Measurements from ENCODE around the gene EFHD2.

The EFHD2 gene

DNA sequence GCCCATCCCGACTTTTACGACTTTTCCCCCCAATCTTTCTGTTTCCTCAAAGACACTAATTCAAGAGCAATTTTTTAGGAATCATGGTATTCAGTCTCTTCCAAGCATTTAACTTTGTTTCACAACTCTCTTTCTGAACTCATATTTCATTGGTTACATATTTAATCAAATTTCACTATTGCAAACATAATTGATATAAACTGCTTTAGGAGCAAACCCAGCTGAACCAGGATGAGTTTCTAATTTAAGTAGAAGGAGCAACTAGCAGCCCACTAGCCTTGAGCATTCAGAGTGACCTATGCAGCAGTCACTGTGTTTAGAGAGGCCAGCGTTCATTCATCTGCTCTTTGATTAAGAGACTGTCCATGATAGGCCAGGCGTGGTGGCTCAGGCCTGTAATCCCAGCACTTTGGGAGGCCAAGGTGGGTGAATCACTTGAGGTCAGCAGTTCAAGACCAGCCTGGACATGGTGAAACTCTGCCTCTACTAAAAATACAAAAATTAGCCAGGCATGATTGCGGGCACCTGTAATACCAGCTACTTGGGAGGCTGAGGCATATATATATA is 68.0 kb downstream of the EFHD2 start:
- Histone ChIP-seq H3K4me3 (ENCODE audit: low read depth, low read length) (no peak overlapping the region), H3K4me1 (ENCODE audit: control insufficient read depth, insufficient read depth, low read length) (no peaks in the 10 kb centered on the region), H3K27ac (ENCODE audit: extremely low read depth, low read depth, low read length) (no peak overlapping the region), H3K9me3 (ENCODE audit: control insufficient read depth, insufficient read depth, low read depth, low read length) (no peaks in the 10 kb centered on the region), H3K36me3 (ENCODE audit: control insufficient read depth in 2 of 2, insufficient read depth in 1 of 2, low read length in 2 of 2) (no peaks in the 10 kb centered on the region)
- ChIA-PET POLR2A (no interaction called here), CTCF (no interaction called here)
- no peak for TF ChIP-seq ZBTB20 (tag by site-specific recombination; IDR thresholded peaks at IDR 0.05)
- no peak for TF ChIP-seq ZNF341 (tag by site-specific recombination; IDR thresholded peaks at IDR 0.05; ENCODE audit: low read depth)
- TF ChIP-seq ZNF2 (tag by site-specific recombination; IDR thresholded peaks at IDR 0.05), result no peak
- TF ChIP-seq ZNF555 (tag by site-specific recombination; conservative IDR thresholded peaks at IDR 0.05), result no peak
- TF ChIP-seq ZNF473 (tag by site-specific recombination; IDR thresholded peaks at IDR 0.05), result no peak
- no peak for TF ChIP-seq GLIS1 (tag by site-specific recombination; IDR thresholded peaks at IDR 0.05)
- TF ChIP-seq GLI4 (tag by site-specific recombination; IDR thresholded peaks at IDR 0.05), result no peak
- TF ChIP-seq ZNF654 (tag by site-specific recombination; IDR thresholded peaks at IDR 0.05; ENCODE audit: low read depth), result no peak
- no peak for TF ChIP-seq REPIN1 (tag by site-specific recombination; IDR thresholded peaks at IDR 0.05; ENCODE audit: low read depth)
- no peak for TF ChIP-seq ZNF501 (tag by site-specific recombination; IDR thresholded peaks at IDR 0.05)
- TF ChIP-seq GLIS2 (tag by site-specific recombination; IDR thresholded peaks at IDR 0.05), result no peak
- TF ChIP-seq, protein P1, sequence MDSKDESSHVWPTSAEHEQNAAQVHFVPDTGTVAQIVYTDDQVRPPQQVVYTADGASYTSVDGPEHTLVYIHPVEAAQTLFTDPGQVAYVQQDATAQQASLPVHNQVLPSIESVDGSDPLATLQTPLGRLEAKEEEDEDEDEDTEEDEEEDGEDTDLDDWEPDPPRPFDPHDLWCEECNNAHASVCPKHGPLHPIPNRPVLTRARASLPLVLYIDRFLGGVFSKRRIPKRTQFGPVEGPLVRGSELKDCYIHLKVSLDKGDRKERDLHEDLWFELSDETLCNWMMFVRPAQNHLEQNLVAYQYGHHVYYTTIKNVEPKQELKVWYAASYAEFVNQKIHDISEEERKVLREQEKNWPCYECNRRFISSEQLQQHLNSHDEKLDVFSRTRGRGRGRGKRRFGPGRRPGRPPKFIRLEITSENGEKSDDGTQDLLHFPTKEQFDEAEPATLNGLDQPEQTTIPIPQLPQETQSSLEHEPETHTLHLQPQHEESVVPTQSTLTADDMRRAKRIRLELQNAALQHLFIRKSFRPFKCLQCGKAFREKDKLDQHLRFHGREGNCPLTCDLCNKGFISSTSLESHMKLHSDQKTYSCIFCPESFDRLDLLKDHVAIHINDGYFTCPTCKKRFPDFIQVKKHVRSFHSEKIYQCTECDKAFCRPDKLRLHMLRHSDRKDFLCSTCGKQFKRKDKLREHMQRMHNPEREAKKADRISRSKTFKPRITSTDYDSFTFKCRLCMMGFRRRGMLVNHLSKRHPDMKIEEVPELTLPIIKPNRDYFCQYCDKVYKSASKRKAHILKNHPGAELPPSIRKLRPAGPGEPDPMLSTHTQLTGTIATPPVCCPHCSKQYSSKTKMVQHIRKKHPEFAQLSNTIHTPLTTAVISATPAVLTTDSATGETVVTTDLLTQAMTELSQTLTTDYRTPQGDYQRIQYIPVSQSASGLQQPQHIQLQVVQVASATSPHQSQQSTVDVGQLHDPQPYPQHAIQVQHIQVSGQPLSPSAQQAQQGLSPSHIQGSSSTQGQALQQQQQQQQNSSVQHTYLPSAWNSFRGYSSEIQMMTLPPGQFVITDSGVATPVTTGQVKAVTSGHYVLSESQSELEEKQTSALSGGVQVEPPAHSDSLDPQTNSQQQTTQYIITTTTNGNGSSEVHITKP (tag by site-specific recombination; IDR thresholded peaks at IDR 0.05), result no peak
- TF ChIP-seq ZNF112 (tag by site-specific recombination; IDR thresholded peaks at IDR 0.05), result no peak
- no peak for TF ChIP-seq GFI1B (tag by site-specific recombination; IDR thresholded peaks at IDR 0.05)
- no peak for TF ChIP-seq ZNF239 (tag by site-specific recombination; IDR thresholded peaks at IDR 0.05)
- no peak for TF ChIP-seq ZNF404 (tag by site-specific recombination; IDR thresholded peaks at IDR 0.05)
- TF ChIP-seq TCF7L2 (IDR thresholded peaks at IDR 0.05; ENCODE audit: borderline replicate concordance, low read depth, low read length), result no peak
- no peak for TF ChIP-seq KLF7 (tag by site-specific recombination; IDR thresholded peaks at IDR 0.05; ENCODE audit: borderline replicate concordance)
- TF ChIP-seq, protein P2, sequence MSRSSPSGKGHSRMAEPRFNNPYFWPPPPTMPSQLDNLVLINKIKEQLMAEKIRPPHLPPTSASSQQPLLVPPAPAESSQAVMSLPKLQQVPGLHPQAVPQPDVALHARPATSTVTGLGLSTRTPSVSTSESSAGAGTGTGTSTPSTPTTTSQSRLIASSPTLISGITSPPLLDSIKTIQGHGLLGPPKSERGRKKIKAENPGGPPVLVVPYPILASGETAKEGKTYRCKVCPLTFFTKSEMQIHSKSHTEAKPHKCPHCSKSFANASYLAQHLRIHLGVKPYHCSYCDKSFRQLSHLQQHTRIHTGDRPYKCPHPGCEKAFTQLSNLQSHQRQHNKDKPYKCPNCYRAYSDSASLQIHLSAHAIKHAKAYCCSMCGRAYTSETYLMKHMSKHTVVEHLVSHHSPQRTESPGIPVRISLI (tag by site-specific recombination; IDR thresholded peaks at IDR 0.05), result no peak

Data from HEK293 (cell line).